ENCODE measurements around the gene RCN2.

- TF ChIP-seq ZNF114 (CRISPR knock-in tag; IDR thresholded peaks at IDR 0.05) (no peak), CREB1 (CRISPR knock-in tag; IDR thresholded peaks at IDR 0.05; ENCODE audit: low read depth) (no peak)
- TF ChIP-seq, protein P1, sequence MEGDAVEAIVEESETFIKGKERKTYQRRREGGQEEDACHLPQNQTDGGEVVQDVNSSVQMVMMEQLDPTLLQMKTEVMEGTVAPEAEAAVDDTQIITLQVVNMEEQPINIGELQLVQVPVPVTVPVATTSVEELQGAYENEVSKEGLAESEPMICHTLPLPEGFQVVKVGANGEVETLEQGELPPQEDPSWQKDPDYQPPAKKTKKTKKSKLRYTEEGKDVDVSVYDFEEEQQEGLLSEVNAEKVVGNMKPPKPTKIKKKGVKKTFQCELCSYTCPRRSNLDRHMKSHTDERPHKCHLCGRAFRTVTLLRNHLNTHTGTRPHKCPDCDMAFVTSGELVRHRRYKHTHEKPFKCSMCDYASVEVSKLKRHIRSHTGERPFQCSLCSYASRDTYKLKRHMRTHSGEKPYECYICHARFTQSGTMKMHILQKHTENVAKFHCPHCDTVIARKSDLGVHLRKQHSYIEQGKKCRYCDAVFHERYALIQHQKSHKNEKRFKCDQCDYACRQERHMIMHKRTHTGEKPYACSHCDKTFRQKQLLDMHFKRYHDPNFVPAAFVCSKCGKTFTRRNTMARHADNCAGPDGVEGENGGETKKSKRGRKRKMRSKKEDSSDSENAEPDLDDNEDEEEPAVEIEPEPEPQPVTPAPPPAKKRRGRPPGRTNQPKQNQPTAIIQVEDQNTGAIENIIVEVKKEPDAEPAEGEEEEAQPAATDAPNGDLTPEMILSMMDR (conservative IDR thresholded peaks at IDR 0.05; ENCODE audit: low read depth in 2 of 2): no peak
These were observed 51.2 kb downstream of the RCN2 start for GRCh38 chr15:76982756-76983155.
